Superior temporal gyrus (tissue), 1 donor: ENCODE measurements around the gene TIMP3.
A peak's percentile ranks its signal among the peaks of the same experiment; 100 is the strongest.

ENCODE experiments used
- DNase-seq: peaks from one replicate; pipeline ENCODE4 v3.0.0-alpha.2; 2016; ENCODE audit errors: extremely low spot score

The TIMP3 gene

GRCh38 chr22:32882774-32883530, 81.4 kb downstream of the TIMP3 start:
- DNase-seq = no peak

DNA sequence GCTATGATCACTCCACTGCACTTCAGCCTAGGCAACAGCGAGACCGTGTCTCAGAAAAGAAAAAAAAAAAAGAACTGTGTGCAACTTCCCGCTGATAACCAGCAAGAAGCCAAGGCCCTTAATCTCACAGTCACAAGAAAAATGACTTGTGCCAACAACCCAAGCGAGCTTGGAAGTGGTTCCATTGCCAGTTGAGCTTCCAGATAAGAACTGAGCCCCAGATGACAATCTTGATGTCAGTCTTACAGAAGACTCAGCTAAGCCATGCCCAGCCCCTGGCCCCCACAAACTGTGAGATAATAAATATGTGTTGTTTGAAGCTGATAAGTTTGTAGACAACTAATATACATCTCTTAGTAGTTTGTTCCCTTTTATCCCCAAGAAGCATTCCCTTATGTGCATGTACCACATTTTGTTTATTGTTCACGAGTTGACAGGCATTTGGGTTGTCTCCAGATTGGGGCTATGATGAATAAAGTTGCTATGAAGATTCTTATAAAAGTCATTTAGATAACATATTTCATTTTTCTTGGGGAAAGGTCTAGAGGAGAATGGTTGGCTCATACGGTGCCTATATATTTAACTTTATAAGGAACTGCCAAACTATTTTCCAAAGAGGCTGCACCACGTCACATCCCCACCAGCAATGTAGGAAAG, 85.9 kb downstream of the TIMP3 start:
- no peak for DNase-seq

DNA sequence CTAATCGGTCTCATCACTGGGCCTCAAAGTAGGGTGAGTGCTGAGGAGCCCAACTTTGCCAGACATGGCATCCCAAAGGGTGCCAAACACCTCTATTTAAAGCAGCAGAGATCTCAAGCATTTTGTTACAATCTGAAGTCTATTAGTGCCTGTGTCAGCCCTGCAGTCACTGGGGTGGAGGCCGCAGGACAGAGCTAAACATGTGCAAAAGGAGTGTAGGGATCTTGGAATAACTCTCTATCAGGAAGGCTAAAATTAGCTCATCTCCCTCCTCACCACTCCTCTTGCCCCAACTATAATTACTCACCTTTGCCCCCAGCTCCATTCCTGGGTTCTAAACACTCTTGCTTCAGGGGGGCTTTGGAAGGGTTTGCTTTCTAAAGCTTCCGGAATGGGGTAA, 87.5 kb downstream of the TIMP3 start:
- no peak for DNase-seq

GRCh38 chr22:32896891-32897290, 95.4 kb downstream of the TIMP3 start:
- no peak for DNase-seq

DNA sequence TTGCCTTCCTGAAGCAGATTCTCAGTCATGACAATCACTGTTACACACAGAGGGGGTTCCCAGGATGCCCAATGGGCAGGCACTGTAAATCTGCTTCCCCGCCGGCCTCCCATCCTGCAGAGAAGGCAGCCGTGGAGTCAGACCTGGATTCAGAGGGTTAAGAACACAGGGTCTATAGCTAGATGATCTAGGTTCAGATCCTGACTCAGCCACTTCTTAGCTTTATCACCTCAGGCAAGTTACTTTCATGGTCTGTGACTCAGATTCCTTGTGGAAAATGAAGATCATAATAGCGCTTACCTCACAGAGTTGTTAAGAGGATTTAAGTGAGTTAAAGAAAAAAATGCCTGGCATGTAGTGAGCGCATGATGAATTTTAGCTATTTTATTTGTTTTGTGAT, 95.9 kb downstream of the TIMP3 start:
- no peak for DNase-seq

GRCh38 chr22:32900886-32901635, 99.6 kb downstream of the TIMP3 start:
- DNase-seq = no peak

- DNase-seq = no peak
Observed at GRCh38 chr22:32901925-32902324, 100.4 kb downstream of the TIMP3 start.

GRCh38 chr22:32903507-32903906, 102.0 kb downstream of the TIMP3 start:
- no peak for DNase-seq

GRCh38 chr22:32904044-32904443, 102.5 kb downstream of the TIMP3 start:
- peak; percentile 75 for DNase-seq

GRCh38 chr22:32905400-32905799, 103.9 kb downstream of the TIMP3 start:
- DNase-seq = peak; percentile 27

GRCh38 chr22:32909581-32910428, 108.3 kb downstream of the TIMP3 start:
- no peak for DNase-seq

DNA sequence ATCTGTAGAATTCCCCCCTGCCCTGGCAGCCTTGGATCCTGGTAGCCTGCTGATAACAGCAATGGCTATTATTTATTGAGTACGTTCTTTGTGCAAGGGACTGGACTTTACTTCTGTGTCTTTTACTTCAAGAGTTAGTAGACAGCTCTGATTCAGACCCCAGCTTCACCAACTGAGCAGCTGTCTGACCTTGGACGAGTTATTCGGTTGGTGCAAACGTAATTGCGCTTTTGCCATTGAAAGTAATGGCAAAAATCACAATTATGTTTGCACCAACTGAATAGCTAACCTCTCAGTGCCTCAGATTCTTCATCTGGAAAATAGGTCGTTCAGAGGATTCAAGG, 108.9 kb downstream of the TIMP3 start:
- DNase-seq = no peak

- no peak for DNase-seq
Observed at GRCh38 chr22:32911503-32911902, 110.0 kb downstream of the TIMP3 start.
